Measurements from ENCODE around the gene ABHD11. TPM values are rescaled to one million over a fixed set of nuclear protein-coding genes. Genes with fewer than 3 reads are reported as not detected.

The ABHD11 gene
- total and polyA plus RNA-seq, 11 donors, result 17.9 to 36.9 (median 25.0) TPM

DNA sequence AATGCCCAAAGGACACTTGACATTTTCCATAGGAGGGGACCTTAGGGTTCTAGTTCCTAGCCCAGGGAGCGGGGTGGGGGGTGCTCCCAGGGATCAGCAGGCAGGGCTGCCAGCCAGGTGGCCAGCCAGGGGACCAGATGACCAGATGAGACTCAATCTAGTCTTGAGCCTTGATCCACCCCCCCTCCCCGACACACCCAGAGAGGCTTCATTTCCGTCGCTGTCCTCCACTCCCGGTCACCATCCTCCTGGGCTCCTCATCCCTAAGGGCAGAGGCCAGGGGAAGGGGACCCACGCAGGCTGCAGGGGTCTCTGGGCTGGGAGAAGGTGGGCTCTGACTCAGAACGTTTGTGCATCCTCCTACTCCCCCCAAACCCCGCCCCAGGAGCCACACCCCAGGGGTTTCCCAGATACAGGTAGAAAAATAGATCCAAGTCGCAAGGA is 20.1 kb downstream of the ABHD11 start:
- Histone ChIP-seq H3K27me3 (peaks cover 0 to 32% (median 3%) of the 10 kb centered on the region in 9 donors), H3K36me3 (no peaks in the 10 kb centered on the region), H3K27ac (peak overlapping the region in 1 of 12 donors; percentile 71), H3K4me3 (peak overlapping the region in 11 of 12 donors; percentile 58 to 96 (median 78)), H3K9me3 (no peaks in the 10 kb centered on the region), H3K4me1 (peaks cover 0 to 36% (median 14%) of the 10 kb centered on the region in 12 donors)
- WGBS, 4 donors, result 49 to 69% (median 62%) methylated on average over 8 to 9 of the region's 9 CpGs
- ATAC-seq (no peak), DNase-seq (no peak)
- intact Hi-C loops (cut with DNase I), result loop anchor here in 3 of 10 donors (5.0 kb wide), 2 partner anchors 36 to 51 kb away; partner anchors contain the start of genes BUD23 (in 2 of the 3), DNAJC30 (in 2 of the 3) and VPS37D (in 2 of the 3)
- no peak for TF ChIP-seq POLR2A (IDR thresholded peaks at IDR 0.05)
- TF ChIP-seq, protein P1, sequence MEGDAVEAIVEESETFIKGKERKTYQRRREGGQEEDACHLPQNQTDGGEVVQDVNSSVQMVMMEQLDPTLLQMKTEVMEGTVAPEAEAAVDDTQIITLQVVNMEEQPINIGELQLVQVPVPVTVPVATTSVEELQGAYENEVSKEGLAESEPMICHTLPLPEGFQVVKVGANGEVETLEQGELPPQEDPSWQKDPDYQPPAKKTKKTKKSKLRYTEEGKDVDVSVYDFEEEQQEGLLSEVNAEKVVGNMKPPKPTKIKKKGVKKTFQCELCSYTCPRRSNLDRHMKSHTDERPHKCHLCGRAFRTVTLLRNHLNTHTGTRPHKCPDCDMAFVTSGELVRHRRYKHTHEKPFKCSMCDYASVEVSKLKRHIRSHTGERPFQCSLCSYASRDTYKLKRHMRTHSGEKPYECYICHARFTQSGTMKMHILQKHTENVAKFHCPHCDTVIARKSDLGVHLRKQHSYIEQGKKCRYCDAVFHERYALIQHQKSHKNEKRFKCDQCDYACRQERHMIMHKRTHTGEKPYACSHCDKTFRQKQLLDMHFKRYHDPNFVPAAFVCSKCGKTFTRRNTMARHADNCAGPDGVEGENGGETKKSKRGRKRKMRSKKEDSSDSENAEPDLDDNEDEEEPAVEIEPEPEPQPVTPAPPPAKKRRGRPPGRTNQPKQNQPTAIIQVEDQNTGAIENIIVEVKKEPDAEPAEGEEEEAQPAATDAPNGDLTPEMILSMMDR (IDR thresholded peaks at IDR 0.05), result no peak

DNA sequence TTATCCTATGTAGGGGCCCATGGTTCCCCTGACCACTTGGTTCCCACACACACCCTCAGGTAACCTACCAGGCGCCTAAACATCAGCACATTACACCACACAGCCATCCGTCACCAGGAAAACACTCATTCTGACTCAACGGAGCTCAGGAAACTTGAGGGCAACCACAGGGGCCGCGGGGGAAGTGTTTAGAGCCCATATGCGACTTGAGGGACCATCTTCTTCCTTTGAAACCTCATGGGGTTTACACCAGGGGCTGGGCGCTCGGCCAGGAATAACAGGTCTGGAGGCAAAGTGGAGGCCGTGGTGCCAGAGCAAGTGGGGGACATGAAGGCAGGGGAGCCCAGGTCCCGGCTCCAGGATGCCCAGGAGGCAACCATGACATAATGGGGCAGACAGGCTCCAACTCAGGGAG is 20.6 kb downstream of the ABHD11 start:
- intact Hi-C loops (cut with DNase I), result loop anchor here in 3 of 10 donors (5.0 kb wide), 2 partner anchors 36 to 51 kb away; partner anchors contain the start of genes BUD23 (in 2 of the 3), DNAJC30 (in 2 of the 3) and VPS37D (in 2 of the 3)
- H3K4me1 ChIP-seq, result peaks cover 0 to 36% (median 14%) of the 10 kb centered on the region in 12 donors
- DNase-seq, result no peak
- 62 to 75% (median 66%) methylated on average over 10 of the region's 10 CpGs for WGBS, 4 donors
- H3K4me3 ChIP-seq, result peak overlapping the region in 1 of 12 donors; percentile 79
- TF ChIP-seq POLR2A (IDR thresholded peaks at IDR 0.05), result no peak
- TF ChIP-seq, protein P1 (IDR thresholded peaks at IDR 0.05), result no peak
- no peak for ATAC-seq
- peak overlapping the region in 1 of 12 donors; percentile 71 for H3K27ac ChIP-seq
- peaks cover 0 to 32% (median 3%) of the 10 kb centered on the region in 9 donors for H3K27me3 ChIP-seq
- no peaks in the 10 kb centered on the region for H3K9me3 ChIP-seq
- no peaks in the 10 kb centered on the region for H3K36me3 ChIP-seq

DNA sequence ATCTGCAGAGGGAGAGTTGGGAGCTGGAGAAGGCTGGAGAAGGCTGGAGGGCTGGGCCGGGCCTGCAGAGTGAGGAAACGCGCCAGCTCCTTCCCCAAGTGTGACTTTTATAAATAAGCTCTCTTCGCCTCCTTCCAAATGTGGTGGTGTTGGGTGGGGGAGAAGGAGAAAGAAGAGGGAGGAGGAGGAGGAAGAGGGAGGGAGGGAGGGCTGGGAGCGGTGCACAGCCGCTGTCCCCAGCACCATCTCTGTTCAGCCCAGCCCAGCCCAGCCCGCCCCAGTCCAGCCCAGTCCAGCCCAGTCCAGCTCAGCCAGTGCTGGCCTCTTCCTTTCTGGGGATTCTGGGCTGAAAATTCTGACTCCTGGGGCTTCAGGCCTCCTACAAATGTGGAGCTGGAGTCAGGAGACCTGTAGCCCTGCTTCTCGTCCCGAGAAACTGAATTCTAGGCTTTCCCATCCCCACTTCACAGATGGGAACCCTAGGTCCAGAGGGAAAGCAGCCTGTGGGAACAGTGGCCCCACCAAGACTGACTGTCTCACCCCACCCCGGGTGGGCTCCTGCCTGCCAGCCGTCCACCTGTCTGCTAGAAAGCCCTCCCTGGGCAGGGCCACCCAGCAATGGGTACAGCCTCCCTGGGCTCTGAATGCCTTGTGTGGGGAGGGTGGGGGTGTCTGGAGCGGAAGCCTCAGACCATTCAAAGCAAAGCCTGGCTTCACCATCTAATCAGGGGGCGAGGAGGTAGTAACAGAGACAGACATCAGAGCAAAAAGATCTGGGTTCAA is 21.4 kb downstream of the ABHD11 start:
- ATAC-seq, result no peak
- Histone ChIP-seq H3K27ac (peak overlapping the region in 1 of 12 donors; percentile 71), H3K27me3 (peaks cover 0 to 32% (median 3%) of the 10 kb centered on the region in 9 donors), H3K4me1 (peaks cover 0 to 36% (median 14%) of the 10 kb centered on the region in 12 donors), H3K4me3 (no peak overlapping the region), H3K9me3 (no peaks in the 10 kb centered on the region), H3K36me3 (no peaks in the 10 kb centered on the region)
- intact Hi-C loops (cut with DNase I), result loop anchor here in 3 of 10 donors (5.0 kb wide), 2 partner anchors 35 to 50 kb away; partner anchors contain the start of genes BUD23 (in 2 of the 3), DNAJC30 (in 2 of the 3) and VPS37D (in 2 of the 3)
- no peak for DNase-seq
- TF ChIP-seq, protein P1 (IDR thresholded peaks at IDR 0.05), result no peak
- TF ChIP-seq POLR2A (IDR thresholded peaks at IDR 0.05), result no peak
- 64 to 80% (median 78%) methylated on average over 11 to 13 of the region's 13 CpGs for WGBS, 4 donors

Data from heart left ventricle (tissue), 16 donors.